Liver (tissue), 9 donors: ENCODE measurements around the gene TMEM8B. TPM values are rescaled to one million over a fixed set of nuclear protein-coding genes. Genes with fewer than 3 reads are reported as not detected.

Source experiments
- DNase-seq: peaks from one replicate; pipeline ENCODE4 v3.0.0-alpha.2; 2017; ENCODE audit warnings: low spot score
- H3K27ac ChIP-seq, 2 donors: one replicate each; pipeline ENCODE4 v1.7.0; 2013; ENCODE audit warnings: inconsistent platforms in 2 of 2, low read length in 2 of 2, control low read depth in 1 of 2, low read depth in 1 of 2, mild to moderate bottlenecking in 1 of 2
- H3K27me3 ChIP-seq, 4 donors: one replicate each; pipeline versions ENCODE4 v1.6.1 to v1.7.0; 2013; ENCODE audit warnings: low read length in 3 of 4, inconsistent platforms in 1 of 4, mild to moderate bottlenecking in 1 of 4, moderate library complexity in 1 of 4; ENCODE audit not compliant: control insufficient read depth in 4 of 4, insufficient read depth in 4 of 4
- H3K36me3 ChIP-seq, 4 donors: one replicate each; pipeline versions ENCODE4 v1.6.1 to v1.7.0; 2013; ENCODE audit warnings: low read length in 3 of 4, mild to moderate bottlenecking in 3 of 4, low read depth in 1 of 4, moderate library complexity in 1 of 4; ENCODE audit not compliant: control insufficient read depth in 4 of 4, insufficient read depth in 3 of 4
- H3K4me1 ChIP-seq, 4 donors: one replicate each; pipeline versions ENCODE4 v1.6.1 to v1.7.0; 2013; ENCODE audit warnings: low read length in 3 of 4, mild to moderate bottlenecking in 3 of 4, moderate library complexity in 1 of 4; ENCODE audit not compliant: control insufficient read depth in 4 of 4, insufficient read depth in 4 of 4
- H3K4me3 ChIP-seq, 3 donors: one replicate each; pipeline versions ENCODE4 v1.6.1 to v1.7.0; 2013; ENCODE audit warnings: low read length in 3 of 3, control low read depth in 1 of 3, low read depth in 1 of 3, mild to moderate bottlenecking in 1 of 3
- H3K9ac ChIP-seq, 2 donors: one replicate each; pipeline ENCODE4 v1.7.0; 2013; ENCODE audit warnings: low read length in 2 of 2, mild to moderate bottlenecking in 2 of 2, moderate library complexity in 2 of 2, control low read depth in 1 of 2, low read depth in 1 of 2
- H3K9me3 ChIP-seq, 4 donors: one replicate each; pipeline versions ENCODE4 v1.6.1 to v1.7.0; 2013; ENCODE audit warnings: low read length in 3 of 4; ENCODE audit not compliant: control insufficient read depth in 4 of 4
- CTCF ChIP-seq: fragments of 150-350 bp; IDR thresholded peaks from 2 replicates; pipeline ENCODE4 v1.5.1; 2017; ENCODE audit warnings: improper control_type of control experiment, low read depth, low read length; ENCODE audit not compliant: missing input control
- EGR1 ChIP-seq, 2 donors: IDR thresholded peaks; 2 replicates each; pipeline ENCODE4 v1.6.1; 2016 to 2018; ENCODE audit warnings: antibody characterized with exemption in 2 of 2, low read depth in 2 of 2
- FOXA1 ChIP-seq: IDR thresholded peaks from 2 replicates; pipeline ENCODE4 v1.6.1; 2016; ENCODE audit warnings: antibody characterized with exemption
- FOXA2 ChIP-seq: IDR thresholded peaks from 2 replicates; pipeline ENCODE4 v1.6.1; 2016; ENCODE audit warnings: antibody characterized with exemption
- GABPA ChIP-seq, 2 donors: IDR thresholded peaks in 1 of 2; conservative IDR thresholded peaks in 1 of 2; 2 replicates each; pipeline ENCODE4 v1.6.1; 2016; ENCODE audit warnings: antibody characterized with exemption in 2 of 2, mild to moderate bottlenecking in 1 of 2, moderate library complexity in 1 of 2
- HNF4A ChIP-seq, 2 donors: conservative IDR thresholded peaks; 2 replicates each; pipeline ENCODE4 v1.6.1; 2016; ENCODE audit warnings: antibody characterized with exemption in 2 of 2, mild to moderate bottlenecking in 2 of 2
- HNF4G ChIP-seq: IDR thresholded peaks from 2 replicates; pipeline ENCODE4 v1.6.1; 2016; ENCODE audit warnings: antibody characterized with exemption
- JUND ChIP-seq, 2 donors: IDR thresholded peaks; 2 replicates each; pipeline ENCODE4 v1.6.1; 2016; ENCODE audit warnings: antibody characterized with exemption in 2 of 2
- MAX ChIP-seq: IDR thresholded peaks from 2 replicates; pipeline ENCODE4 v1.6.1; 2016; ENCODE audit warnings: antibody characterized with exemption
- NR2F2 ChIP-seq: IDR thresholded peaks from 2 replicates; pipeline ENCODE4 v1.6.1; 2016; ENCODE audit warnings: antibody characterized with exemption
- RAD21 ChIP-seq, 2 donors: IDR thresholded peaks; 2 replicates each; pipeline ENCODE4 v1.6.1; 2016; ENCODE audit warnings: antibody characterized with exemption in 2 of 2, mild to moderate bottlenecking in 2 of 2
- REST ChIP-seq: IDR thresholded peaks from 2 replicates; pipeline ENCODE4 v1.6.1; 2016; ENCODE audit warnings: antibody characterized with exemption, mild to moderate bottlenecking
- RXRA ChIP-seq, 2 donors: IDR thresholded peaks; 2 replicates each; pipeline ENCODE4 v1.6.1; 2017 to 2018; ENCODE audit warnings: antibody characterized with exemption in 2 of 2, mild to moderate bottlenecking in 1 of 2
- SP1 ChIP-seq: IDR thresholded peaks from 2 replicates; pipeline ENCODE4 v1.6.1; 2018; ENCODE audit warnings: antibody characterized with exemption, mild to moderate bottlenecking
- TAF1 ChIP-seq: conservative IDR thresholded peaks from 2 replicates; pipeline ENCODE4 v1.6.1; 2016; ENCODE audit warnings: antibody characterized with exemption, mild to moderate bottlenecking
- YY1 ChIP-seq: IDR thresholded peaks from 2 replicates; pipeline ENCODE4 v1.6.1; 2016; ENCODE audit warnings: antibody characterized with exemption, mild to moderate bottlenecking
- ZBTB33 ChIP-seq: IDR thresholded peaks from 2 replicates; pipeline ENCODE4 v1.6.1; 2016; ENCODE audit warnings: antibody characterized with exemption
- WGBS: extraction: QIAGEN DNeasy Blood & Tissue Kit; methylation state at CpG from one replicate; pipeline ENCODE4 v1.1.7; 2013; 5-methylcytosine and 5-hydroxymethylcytosine counted together
- polyA plus RNA-seq, 2 donors: library from polyadenylated mRNA; stranded (reverse) in 1 of 2; unstranded in 1 of 2; fragments of 200-250 nt in 1 of 2; fragments of >200 nt in 1 of 2; fragmentation: Nextera tagmentation in 1 of 2; extraction: Ambion mirVana in 1 of 2; gene quantifications; one replicate each; pipeline versions ENCODE4 v1.2.1 to v1.2.3, GENCODE V29; 2013 to 2015
- total RNA-seq, 2 donors: library from RNA; depleted of rRNA; stranded (reverse); fragments of >200 nt; gene quantifications; one replicate each; pipeline ENCODE4 v1.2.3, GENCODE V29; 2014
- donor health status: healthy.
- donor health status: healthy.
- donor health status: healthy.
- donor health status: healthy.
- donor health status: healthy.

Gene TMEM8B
- 1 to 10 TPM; 3.1 to 5.4 TPM for total RNA-seq
- polyA plus RNA-seq, result 1 to 10 TPM; 1.1 to 2.3 TPM

GRCh38 chr9:35829084-35829763 is at the start of gene TMEM8B:
TSS of gene TMEM8B (plus strand) at chr9:35829228. CDS start at chr9:35829448, 220 bp downstream.
- peak; percentile 97 for DNase-seq
- H3K4me1 ChIP-seq, result peaks cover 5 to 25% (median 14%) of the 10 kb centered on the region in 4 donors

GRCh38 chr9:35781066-35781465 is 48.0 kb upstream of the TMEM8B start:
- Histone ChIP-seq H3K9me3 (no peaks in the 10 kb centered on the region), H3K4me1 (no peaks in the 10 kb centered on the region), H3K36me3 (peaks cover 0 to 2% (median 0%) of the 10 kb centered on the region in 4 donors), H3K4me3 (no peak overlapping the region), H3K27me3 (no peaks in the 10 kb centered on the region), H3K27ac (no peak overlapping the region), H3K9ac (no peak overlapping the region)
- no peak for DNase-seq
- 74% methylated on average over 2 of the region's 2 CpGs for WGBS
- TF ChIP-seq GABPA (IDR thresholded peaks at IDR 0.05 in 1 of 2, conservative IDR thresholded peaks at IDR 0.05 in 1 of 2), result no peak
- TF ChIP-seq HNF4A (conservative IDR thresholded peaks at IDR 0.05), result no peak
- no peak for TF ChIP-seq JUND (IDR thresholded peaks at IDR 0.05)
- no peak for TF ChIP-seq FOXA1
- no peak for TF ChIP-seq HNF4G
- TF ChIP-seq ZBTB33, result no peak
- no peak for TF ChIP-seq SP1
- no peak for TF ChIP-seq RXRA (IDR thresholded peaks at IDR 0.05)
- TF ChIP-seq NR2F2, result no peak
- TF ChIP-seq YY1, result no peak
- TF ChIP-seq EGR1 (IDR thresholded peaks at IDR 0.05; ENCODE audit: low read depth in 2 of 2), result no peak
- no peak for TF ChIP-seq TAF1
- TF ChIP-seq REST, result no peak
- TF ChIP-seq RAD21 (IDR thresholded peaks at IDR 0.05), result no peak
- no peak for TF ChIP-seq MAX
- TF ChIP-seq FOXA2, result no peak
- no peak for TF ChIP-seq CTCF

More at GRCh38 chr9:35829084-35829763, at the start of gene TMEM8B:
- H3K9me3 ChIP-seq, result no peaks in the 10 kb centered on the region
- no peaks in the 10 kb centered on the region for H3K27me3 ChIP-seq
- peak within 1 kb of the TSS; percentile 69 to 82 for H3K9ac ChIP-seq
- H3K4me3 ChIP-seq, result peak within 1 kb of the TSS; percentile 78
- WGBS, result 2% methylated on average over 53 of the region's 53 CpGs
- peak within 1 kb of the TSS; percentile 62 to 84 for H3K27ac ChIP-seq
- TF ChIP-seq CTCF, result no peak
- peak; percentile 10 for TF ChIP-seq SP1
- no peak for TF ChIP-seq FOXA2
- no peak for TF ChIP-seq RXRA (IDR thresholded peaks at IDR 0.05)
- peak in 1 of 2 donors; percentile 6 for TF ChIP-seq HNF4A (conservative IDR thresholded peaks at IDR 0.05)
- peak in 1 of 2 donors; percentile 33 for TF ChIP-seq EGR1 (IDR thresholded peaks at IDR 0.05; ENCODE audit: low read depth in 2 of 2)
- no peaks in the 10 kb centered on the region for H3K36me3 ChIP-seq
